ENCODE measurements around the gene MYT1.

MYT1 gene

DNA sequence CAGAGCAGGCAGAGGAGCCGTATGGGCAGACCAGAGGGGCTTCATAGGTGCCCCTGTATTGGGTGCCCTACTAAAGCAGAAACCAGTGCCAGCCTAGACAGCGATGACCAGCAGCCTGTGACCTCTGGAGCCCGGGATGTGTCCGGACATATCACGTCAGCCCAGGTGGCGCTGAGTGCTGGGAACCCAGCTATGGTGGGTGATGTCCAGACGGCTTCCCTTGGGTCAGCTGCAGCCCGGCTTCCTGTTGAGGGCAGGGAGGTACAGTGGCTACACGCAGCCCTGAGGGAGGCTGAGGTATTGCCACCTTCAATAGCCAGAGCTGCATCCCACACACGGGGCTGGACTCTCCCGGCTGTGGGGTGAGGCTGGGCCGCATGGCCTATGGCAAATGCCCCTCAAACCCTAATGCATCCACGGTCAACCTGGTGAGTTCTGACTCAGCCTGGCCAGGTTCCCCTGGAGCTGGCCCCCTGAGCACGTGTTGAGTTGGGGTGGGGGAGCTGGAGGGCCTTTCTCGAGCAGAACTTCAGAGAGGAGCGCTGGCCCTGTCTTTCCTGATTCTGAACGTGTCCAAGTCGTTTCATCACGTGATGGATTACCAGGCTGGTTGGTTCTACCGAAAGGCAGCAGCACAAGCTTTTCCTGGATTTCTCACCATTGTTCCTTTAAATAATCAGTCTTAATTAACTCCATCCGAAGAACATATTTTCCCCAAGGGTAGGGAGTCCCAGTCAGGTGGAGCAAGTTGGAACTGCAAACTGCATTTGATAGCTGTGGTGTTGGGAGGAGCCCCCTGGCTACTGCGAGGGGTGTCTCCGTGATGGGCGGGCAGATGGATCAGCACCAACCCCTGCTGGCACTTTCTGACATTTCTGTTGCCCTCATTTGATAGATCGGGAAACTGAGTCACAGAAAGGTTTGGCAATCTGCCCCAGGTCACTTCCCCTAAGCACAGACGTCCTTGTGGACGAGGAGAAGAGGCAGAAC lies 7.1 kb upstream of the MYT1 start:
- ChIA-PET CTCF (no interaction called here), POLR2A (no interaction called here)
- TF ChIP-seq, protein P1, sequence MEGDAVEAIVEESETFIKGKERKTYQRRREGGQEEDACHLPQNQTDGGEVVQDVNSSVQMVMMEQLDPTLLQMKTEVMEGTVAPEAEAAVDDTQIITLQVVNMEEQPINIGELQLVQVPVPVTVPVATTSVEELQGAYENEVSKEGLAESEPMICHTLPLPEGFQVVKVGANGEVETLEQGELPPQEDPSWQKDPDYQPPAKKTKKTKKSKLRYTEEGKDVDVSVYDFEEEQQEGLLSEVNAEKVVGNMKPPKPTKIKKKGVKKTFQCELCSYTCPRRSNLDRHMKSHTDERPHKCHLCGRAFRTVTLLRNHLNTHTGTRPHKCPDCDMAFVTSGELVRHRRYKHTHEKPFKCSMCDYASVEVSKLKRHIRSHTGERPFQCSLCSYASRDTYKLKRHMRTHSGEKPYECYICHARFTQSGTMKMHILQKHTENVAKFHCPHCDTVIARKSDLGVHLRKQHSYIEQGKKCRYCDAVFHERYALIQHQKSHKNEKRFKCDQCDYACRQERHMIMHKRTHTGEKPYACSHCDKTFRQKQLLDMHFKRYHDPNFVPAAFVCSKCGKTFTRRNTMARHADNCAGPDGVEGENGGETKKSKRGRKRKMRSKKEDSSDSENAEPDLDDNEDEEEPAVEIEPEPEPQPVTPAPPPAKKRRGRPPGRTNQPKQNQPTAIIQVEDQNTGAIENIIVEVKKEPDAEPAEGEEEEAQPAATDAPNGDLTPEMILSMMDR (IDR thresholded peaks at IDR 0.05; ENCODE audit: insufficient read depth, low read length, missing control alignments): no peak
- DNase-seq (ENCODE audit: low read depth, low spot score): no peak
- no peak overlapping the region for H3K4me3 ChIP-seq (ENCODE audit: low read depth, low read length)

DNA sequence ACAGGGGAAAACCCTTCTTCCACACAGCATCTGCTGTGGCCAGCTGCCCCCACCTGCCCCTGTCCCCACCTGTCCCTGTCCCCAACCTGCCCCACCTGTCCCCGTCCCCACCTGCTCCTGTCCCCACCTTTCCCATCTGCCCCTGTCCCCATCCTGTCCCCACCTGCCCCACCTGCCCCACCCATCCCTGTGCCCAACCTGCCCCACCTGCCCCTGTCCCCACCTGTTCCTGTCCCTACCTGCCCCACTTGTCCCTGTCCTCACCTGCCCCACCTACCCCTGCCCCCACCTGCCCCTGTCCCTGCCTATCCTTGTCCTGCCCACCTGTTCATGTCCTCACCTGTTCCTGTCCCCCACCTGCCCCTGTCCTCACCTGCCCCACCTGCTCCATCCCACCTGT lies 6.4 kb upstream of the MYT1 start:
- no peak overlapping the region for H3K4me3 ChIP-seq (ENCODE audit: low read depth, low read length)
- CTCF ChIA-PET: no interaction called here
- TF ChIP-seq, protein P1 (IDR thresholded peaks at IDR 0.05; ENCODE audit: insufficient read depth, low read length, missing control alignments): no peak
- no peak for DNase-seq (ENCODE audit: low read depth, low spot score)
- POLR2A ChIA-PET: no interaction called here

DNA sequence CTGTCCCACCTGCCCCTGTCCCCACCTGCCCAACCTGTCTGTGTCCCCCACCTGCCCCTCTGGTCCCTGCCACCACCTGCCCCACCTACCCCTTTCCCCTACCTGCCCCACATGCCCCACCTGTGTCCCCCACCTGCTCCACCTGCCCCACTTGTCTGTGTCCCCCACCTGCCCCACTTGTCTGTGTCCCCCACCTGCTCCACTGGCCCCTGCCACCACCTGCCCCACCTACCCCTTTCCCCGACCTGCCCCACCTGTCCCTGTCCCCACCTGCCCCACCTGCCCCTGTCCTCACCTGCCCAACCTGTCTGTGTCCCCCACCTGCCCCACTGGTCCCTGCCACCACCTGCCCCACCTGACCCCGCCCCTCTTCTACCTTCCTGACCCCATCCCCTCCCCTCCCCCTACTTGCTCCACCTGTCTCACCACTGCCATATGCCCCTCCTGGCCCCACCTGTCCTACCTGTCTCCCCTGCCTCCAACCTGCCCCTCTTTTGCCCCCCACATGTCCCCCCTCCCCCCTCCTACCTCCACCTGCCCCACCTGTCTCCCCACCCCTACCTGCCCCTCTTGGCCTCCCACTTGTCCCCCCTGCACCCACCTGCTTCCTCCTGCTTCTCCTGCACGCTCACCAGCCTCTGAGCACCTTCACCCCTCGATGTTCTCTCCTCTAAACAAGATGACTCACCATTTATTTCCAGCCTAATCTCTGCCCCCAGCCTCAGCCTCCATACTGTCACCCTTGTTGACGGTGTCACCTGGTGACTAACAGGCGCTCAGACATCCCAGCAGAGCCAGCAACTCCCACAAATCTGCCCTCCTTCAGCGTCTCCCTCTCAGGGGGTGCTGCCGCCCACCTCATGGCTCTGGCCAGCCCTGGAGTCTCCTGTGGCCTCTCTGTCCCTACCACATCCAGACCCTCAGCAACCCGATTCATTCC lies 5.6 kb upstream of the MYT1 start:
- no peak overlapping the region for H3K4me3 ChIP-seq (ENCODE audit: low read depth, low read length)
- no peak for DNase-seq (ENCODE audit: low read depth, low spot score)
- TF ChIP-seq, protein P1 (IDR thresholded peaks at IDR 0.05; ENCODE audit: insufficient read depth, low read length, missing control alignments): no peak
- ChIA-PET CTCF (no interaction called here), POLR2A (no interaction called here)

DNA sequence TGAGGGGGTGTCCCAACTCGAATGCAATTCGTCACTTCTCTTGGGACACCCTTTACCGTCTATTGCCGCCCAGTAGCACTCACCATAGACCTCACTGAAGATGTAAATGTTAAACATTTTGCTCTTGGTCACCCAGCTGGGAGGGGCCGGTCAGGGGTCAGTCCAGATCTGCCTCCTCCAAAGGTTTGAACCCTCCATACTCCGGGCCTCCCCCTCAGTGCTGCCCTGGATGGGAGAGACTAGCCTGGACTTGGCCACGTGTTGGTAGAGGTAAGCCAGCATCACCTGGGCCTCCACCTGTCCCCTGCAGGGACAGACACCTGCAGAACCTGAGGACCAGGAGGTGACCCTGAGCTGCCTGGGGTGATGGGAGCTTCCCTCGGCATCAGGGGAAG lies 5.0 kb upstream of the MYT1 start:
- ChIA-PET POLR2A (no interaction called here), CTCF (no interaction called here)
- TF ChIP-seq, protein P1 (IDR thresholded peaks at IDR 0.05; ENCODE audit: insufficient read depth, low read length, missing control alignments): no peak

DNA sequence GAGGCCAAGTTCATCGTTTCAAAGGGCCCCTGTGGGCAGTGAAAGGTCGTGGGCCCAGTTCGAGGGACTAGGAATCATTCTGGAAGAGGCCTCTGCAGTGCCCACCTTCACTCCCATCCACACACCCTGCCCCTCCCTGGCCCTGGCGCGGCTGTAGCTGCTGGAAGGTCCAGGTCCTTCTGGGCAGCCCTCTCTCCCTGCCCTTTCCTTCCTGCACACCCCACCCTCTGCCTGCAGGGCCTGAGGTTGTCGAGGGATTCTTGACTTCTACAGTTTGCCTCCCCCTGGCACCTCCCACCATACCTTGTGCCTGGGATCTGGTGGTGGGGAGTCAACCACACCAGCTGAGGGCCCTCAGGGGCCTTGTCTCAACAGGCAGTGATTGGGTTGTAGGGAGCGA lies 4.5 kb upstream of the MYT1 start:
- TF ChIP-seq, protein P1 (IDR thresholded peaks at IDR 0.05; ENCODE audit: insufficient read depth, low read length, missing control alignments): no peak
- no peak for DNase-seq (ENCODE audit: low read depth, low spot score)
- CTCF ChIA-PET: no interaction called here
- H3K4me3 ChIP-seq (ENCODE audit: low read depth, low read length): no peak overlapping the region
- POLR2A ChIA-PET: no interaction called here

More for the DNA sequence above, 5.0 kb upstream of the MYT1 start:
- no peak for DNase-seq (ENCODE audit: low read depth, low spot score)
- no peak overlapping the region for H3K4me3 ChIP-seq (ENCODE audit: low read depth, low read length)

DNA sequence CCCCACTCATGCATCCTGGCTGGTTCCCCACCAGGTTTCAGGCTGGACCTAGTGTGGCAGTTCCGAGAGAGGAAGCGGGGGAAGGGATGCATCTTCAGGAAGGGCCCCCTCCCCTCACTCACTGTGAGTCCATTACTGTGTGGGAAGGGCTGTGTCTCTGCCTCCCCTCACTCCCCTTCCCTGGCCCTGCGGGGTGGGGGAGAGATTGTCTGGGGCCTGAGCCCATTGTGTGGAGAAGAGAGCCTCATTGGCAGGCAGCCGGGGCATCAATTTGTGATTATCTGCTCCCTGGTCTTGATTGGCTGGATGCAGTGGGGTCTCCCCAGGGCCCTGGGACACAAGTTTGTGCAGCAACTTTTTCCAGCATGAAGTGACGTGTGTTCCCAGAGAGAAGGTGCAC lies 4.1 kb upstream of the MYT1 start:
- no peak overlapping the region for H3K4me3 ChIP-seq (ENCODE audit: low read depth, low read length)
- ChIA-PET CTCF (no interaction called here), POLR2A (no interaction called here)
- DNase-seq (ENCODE audit: low read depth, low spot score): no peak
- TF ChIP-seq, protein P1 (IDR thresholded peaks at IDR 0.05; ENCODE audit: insufficient read depth, low read length, missing control alignments): no peak

Data from AG04449 (cell line).